Liver (tissue), 3 donors: ENCODE data around the gene SHROOM1.

Experiments
- CTCF ChIP-seq: fragments of 150-350 bp; IDR thresholded peaks from 2 replicates; pipeline ENCODE4 v1.5.1; 2017; ENCODE audit warnings: improper control_type of control experiment, low read depth, low read length; ENCODE audit not compliant: missing input control
- FOXA2 ChIP-seq: IDR thresholded peaks from 2 replicates; pipeline ENCODE4 v1.6.1; 2016; ENCODE audit warnings: antibody characterized with exemption
- REST ChIP-seq: IDR thresholded peaks from 2 replicates; pipeline ENCODE4 v1.6.1; 2016; ENCODE audit warnings: antibody characterized with exemption, mild to moderate bottlenecking
- TAF1 ChIP-seq: conservative IDR thresholded peaks from 2 replicates; pipeline ENCODE4 v1.6.1; 2016; ENCODE audit warnings: antibody characterized with exemption, mild to moderate bottlenecking
- donor health status: healthy.
- donor health status: healthy.

GRCh38 chr5:132871459-132872284, 41.2 kb upstream of the SHROOM1 start:
- TF ChIP-seq CTCF (no peak), FOXA2 (no peak), REST (no peak), TAF1 (no peak)
